H1 (cell line): Measurements from ENCODE around the gene KIAA1755. TPM values are rescaled to one million over a fixed set of nuclear protein-coding genes. Genes with fewer than 3 reads are reported as not detected.

Source experiments
- CTCF ChIA-PET: fragments of 300-600 bp; sonication (Branson Sonifier 250); formaldehyde crosslinking; loops from one replicate; lab custom pipeline; 2021; ENCODE audit not compliant: partially characterized antibody; lab: Charles Lee
- POLR2A ChIA-PET: fragments of 300-600 bp; sonication (Branson Sonifier 250); formaldehyde crosslinking; loops from one replicate; lab custom pipeline; 2021; ENCODE audit warnings: inconsistent platforms; ENCODE audit not compliant: partially characterized antibody; lab: Charles Lee
- DNase-seq, 2 experiments: peaks; one replicate each; pipeline versions ENCODE4 v3.0.0 to v3.0.0-alpha.2; 2010 to 2022; ENCODE audit warnings: low spot score in 2 of 2, low read depth in 1 of 2, mixed read lengths in 1 of 2
- FAIRE-seq: peaks from 2 replicates; lab custom pipeline; 2011; peaks lifted over from hg19 to GRCh38; lab: Jason Lieb, UNC
- H2AFZ ChIP-seq: 2 replicates; pipeline ENCODE4 v1.8.1; 2012; ENCODE audit warnings: low read length, inconsistent platforms
- H2AK5ac ChIP-seq: 2 replicates; pipeline ENCODE4 v1.6.1; 2013; ENCODE audit warnings: low read depth, low read length
- H2BK120ac ChIP-seq: replicated peaks from 2 replicates; pipeline ENCODE3; 2013; ENCODE audit warnings: low read depth, low read length, inconsistent platforms
- H2BK12ac ChIP-seq: 2 replicates; pipeline ENCODE4 v1.6.1; 2013; ENCODE audit warnings: low read depth, low read length
- H2BK15ac ChIP-seq: 2 replicates; pipeline ENCODE4 v1.6.1; 2013; ENCODE audit warnings: low read length
- H2BK20ac ChIP-seq: 2 replicates; pipeline ENCODE4 v1.6.1; 2013; ENCODE audit warnings: low read length
- H2BK5ac ChIP-seq: 2 replicates; pipeline ENCODE4 v1.6.1; 2013; ENCODE audit warnings: low read depth, low read length
- H3K14ac ChIP-seq: 2 replicates; pipeline ENCODE4 v1.6.1; 2013; ENCODE audit warnings: inconsistent platforms; ENCODE audit not compliant: insufficient read length
- H3K18ac ChIP-seq: 2 replicates; pipeline ENCODE4 v1.6.1; 2013; ENCODE audit warnings: low read length; ENCODE audit errors: extremely low read depth
- H3K23ac ChIP-seq: 2 replicates; pipeline ENCODE4 v1.6.1; 2013; ENCODE audit warnings: inconsistent platforms; ENCODE audit not compliant: insufficient read length
- H3K23me2 ChIP-seq: 2 replicates; pipeline ENCODE4 v1.6.1; 2013; ENCODE audit warnings: low read depth, low read length
- H3K27ac ChIP-seq: 2 replicates; pipeline ENCODE4 v1.6.1; 2011; ENCODE audit warnings: low read depth, low read length, inconsistent platforms
- H3K27me3 ChIP-seq, 4 experiments: replicated peaks in 1 of 4; 1 replicate in 1 of 4; 2 replicates in 3 of 4; pipeline versions ENCODE4 v1.6.1 to v1.8.1; 2011 to 2013; ENCODE audit warnings: low read length in 3 of 4, mild to moderate bottlenecking in 3 of 4, inconsistent platforms in 2 of 4, mixed read lengths in 2 of 4, moderate library complexity in 1 of 4; ENCODE audit not compliant: control insufficient read depth in 3 of 4, insufficient read depth in 3 of 4; ENCODE audit errors: extremely low read depth in 1 of 4
- H3K36me3 ChIP-seq, 4 experiments: 2 replicates each; pipeline versions ENCODE4 v1.6.1 to v1.8.1; 2011 to 2013; ENCODE audit warnings: mild to moderate bottlenecking in 4 of 4, low read length in 3 of 4, moderate library complexity in 2 of 4, control low read depth in 1 of 4, inconsistent platforms in 1 of 4; ENCODE audit not compliant: insufficient read depth in 4 of 4, control insufficient read depth in 2 of 4
- H3K4ac ChIP-seq: replicated peaks from 2 replicates; pipeline ENCODE3; 2013; ENCODE audit warnings: low read length, low read depth, mixed read lengths, inconsistent platforms; ENCODE audit not compliant: insufficient read length
- H3K4me1 ChIP-seq, 4 experiments: replicated peaks in 1 of 4; 1 replicate in 1 of 4; 2 replicates in 3 of 4; pipeline versions ENCODE4 v1.6.1 to v1.8.1; 2011 to 2013; ENCODE audit warnings: low read length in 3 of 4, inconsistent platforms in 2 of 4, mixed read lengths in 1 of 4; ENCODE audit not compliant: insufficient read depth in 4 of 4, control insufficient read depth in 3 of 4
- H3K4me2 ChIP-seq, 2 experiments: 2 replicates each; pipeline versions ENCODE4 v1.6.1 to v1.8.1; 2011 to 2013; ENCODE audit warnings: low read depth in 2 of 2, low read length in 2 of 2, control low read depth in 1 of 2, inconsistent platforms in 1 of 2, mild to moderate bottlenecking in 1 of 2; ENCODE audit not compliant: insufficient read depth in 1 of 2
- H3K4me3 ChIP-seq, 4 experiments: fragments of 200-600, 300-600 bp in 1 of 4; sonication (generic), shearing (Covaris generic), sonication (Bioruptor Twin) in 1 of 4; 2 replicates each; pipeline versions ENCODE4 v1.5.1 to v1.8.1; 2011 to 2016; ENCODE audit warnings: low read length in 4 of 4, low read depth in 3 of 4, control low read depth in 2 of 4, inconsistent platforms in 2 of 4, mild to moderate bottlenecking in 2 of 4, mixed read lengths in 1 of 4, moderate library complexity in 1 of 4; ENCODE audit not compliant: insufficient read depth in 2 of 4; ENCODE audit errors: extremely low read depth in 1 of 4
- H3K56ac ChIP-seq: replicated peaks from 2 replicates; pipeline ENCODE3; 2013; ENCODE audit warnings: low read depth, mild to moderate bottlenecking, mixed read lengths, low read length, inconsistent platforms; ENCODE audit not compliant: insufficient read length
- H3K79me1 ChIP-seq: 2 replicates; pipeline ENCODE4 v1.6.1; 2013; ENCODE audit warnings: low read depth, low read length, control low read depth
- H3K79me2 ChIP-seq, 2 experiments: 2 replicates each; pipeline versions ENCODE4 v1.6.1 to v1.8.1; 2012 to 2013; ENCODE audit warnings: low read length in 2 of 2, mild to moderate bottlenecking in 2 of 2, inconsistent platforms in 1 of 2; ENCODE audit not compliant: insufficient read depth in 2 of 2, control insufficient read depth in 1 of 2
- H3K9ac ChIP-seq, 4 experiments: replicated peaks in 1 of 4; 1 replicate in 1 of 4; 2 replicates in 3 of 4; pipeline versions ENCODE4 v1.6.1 to v1.8.1; 2011 to 2013; ENCODE audit warnings: low read depth in 3 of 4, low read length in 3 of 4, control low read depth in 2 of 4, mild to moderate bottlenecking in 2 of 4, moderate library complexity in 2 of 4, inconsistent platforms in 1 of 4; ENCODE audit errors: extremely low read depth in 1 of 4
- H3K9me3 ChIP-seq, 2 experiments: 2 replicates each; pipeline versions ENCODE4 v1.6.1 to v1.8.1; 2012 to 2013; ENCODE audit warnings: mild to moderate bottlenecking in 2 of 2, moderate library complexity in 2 of 2, control low read depth in 1 of 2, inconsistent platforms in 1 of 2, low read depth in 1 of 2, low read length in 1 of 2, mixed read lengths in 1 of 2; ENCODE audit not compliant: insufficient read depth in 2 of 2
- H4K20me1 ChIP-seq, 2 experiments: replicated peaks in 1 of 2; 2 replicates each; pipeline versions ENCODE3 to v1.8.1; 2011 to 2013; ENCODE audit warnings: inconsistent platforms in 2 of 2, low read length in 2 of 2, mild to moderate bottlenecking in 1 of 2; ENCODE audit not compliant: insufficient read depth in 2 of 2, control insufficient read depth in 1 of 2
- H4K5ac ChIP-seq: 2 replicates; pipeline ENCODE4 v1.6.1; 2013; ENCODE audit warnings: low read length, low read depth, mixed read lengths, inconsistent platforms; ENCODE audit not compliant: insufficient read length
- H4K8ac ChIP-seq: 2 replicates; pipeline ENCODE4 v1.8.0; 2013; ENCODE audit warnings: mild to moderate bottlenecking, moderate library complexity, low read length, inconsistent platforms; ENCODE audit not compliant: insufficient read depth; ENCODE audit errors: extremely low read depth
- H4K91ac ChIP-seq: replicated peaks from 2 replicates; pipeline ENCODE3; 2013; ENCODE audit warnings: low read length, mixed read lengths, inconsistent platforms; ENCODE audit not compliant: insufficient read length
- ASH2L ChIP-seq: fragments of 200-600, 300-600 bp; sonication (generic); IDR thresholded peaks from one replicate; pipeline ENCODE4 v1.7.1; 2017; ENCODE audit warnings: low read length
- BCL11A ChIP-seq, 2 experiments: IDR thresholded peaks; one replicate each; pipeline ENCODE4 v1.6.1; 2011; ENCODE audit warnings: low read depth in 2 of 2, low read length in 2 of 2, mild to moderate bottlenecking in 2 of 2
- BRCA1 ChIP-seq: IDR thresholded peaks from 2 replicates; pipeline ENCODE4 v1.6.1; 2012; ENCODE audit warnings: low read depth, low read length, improper control_type of control experiment
- CTCF ChIP-seq, 3 experiments: IDR thresholded peaks; 1 replicate in 2 of 3; 2 replicates in 1 of 3; pipeline versions ENCODE4 v1.5.1 to v1.6.1; 2011; ENCODE audit warnings: low read length in 3 of 3, mild to moderate bottlenecking in 3 of 3, inconsistent platforms in 2 of 3, low read depth in 1 of 3, moderate library complexity in 1 of 3; ENCODE audit not compliant: insufficient read depth in 1 of 3; ENCODE audit errors: control extremely low read depth in 1 of 3
- EZH2 ChIP-seq: fragments of 200-600 bp; sonication (generic); IDR thresholded peaks from 2 replicates; pipeline ENCODE4 v1.7.1; 2012; ENCODE audit warnings: low read depth, mild to moderate bottlenecking, moderate library complexity, low read length, inconsistent platforms; ENCODE audit not compliant: severe bottlenecking
- GABPA ChIP-seq: IDR thresholded peaks from 2 replicates; pipeline ENCODE4 v1.6.1; 2011; ENCODE audit warnings: mild to moderate bottlenecking, low read length, moderate library complexity, borderline replicate concordance; ENCODE audit not compliant: insufficient read depth
- POLR2AphosphoS5 ChIP-seq: IDR thresholded peaks from 2 replicates; pipeline ENCODE4 v1.6.1; 2011; ENCODE audit warnings: low read depth, low read length
- RAD21 ChIP-seq, 2 experiments: IDR thresholded peaks in 1 of 2; conservative IDR thresholded peaks in 1 of 2; 2 replicates each; pipeline ENCODE4 v1.6.1; 2011; ENCODE audit warnings: low read depth in 2 of 2, low read length in 2 of 2, improper control_type of control experiment in 1 of 2, inconsistent platforms in 1 of 2, mild to moderate bottlenecking in 1 of 2, moderate library complexity in 1 of 2
- WGBS, 2 experiments: shearing (Covaris generic) in 1 of 2; methylation state at CpG; one replicate each; pipeline versions ENCODE4 v1.1.6 to v1.1.7; 2013 to 2015; ENCODE audit warnings: low lambda C conversion rate in 2 of 2, mixed read lengths in 2 of 2, inconsistent platforms in 1 of 2, low coverage in 1 of 2, missing lambda C conversion rate in 1 of 2; ENCODE audit not compliant: insufficient replicate concordance in 2 of 2, insufficient coverage in 1 of 2, insufficient read length in 1 of 2; ENCODE audit errors: extremely low coverage in 1 of 2, missing lambda C conversion rate in 1 of 2; 5-methylcytosine and 5-hydroxymethylcytosine counted together
- polyA plus RNA-seq, 7 experiments: library from polyadenylated mRNA; depleted of rRNA in 3 of 7; stranded (reverse) in 5 of 7; unstranded in 2 of 7; fragments of >200 nt in 5 of 7; fragments of 200-250 nt in 2 of 7; gene quantifications; 1 replicate in 5 of 7; 2 replicates in 1 of 7; 4 replicates in 1 of 7; pipeline versions ENCODE4 v1.2.1 to v1.2.3, GENCODE V29; 2011 to 2013; ENCODE audit warnings: missing spikeins in 2 of 7, mixed read lengths in 2 of 7
- total RNA-seq: library from RNA; stranded (reverse); fragmentation: NEBNext Ultra II Directional; extraction: Animal tissue kit (Norgen Biotek cat#: 25700); gene quantifications from 2 replicates; pipeline ENCODE4 v1.2.1, GENCODE V29; 2021

Gene KIAA1755
- total and polyA plus RNA-seq, 2 of the 8 experiments (the other 6 are each of a cell fraction or from before 2014, with no cell fraction given), result 0.23 TPM; not detected in 1

DNA sequence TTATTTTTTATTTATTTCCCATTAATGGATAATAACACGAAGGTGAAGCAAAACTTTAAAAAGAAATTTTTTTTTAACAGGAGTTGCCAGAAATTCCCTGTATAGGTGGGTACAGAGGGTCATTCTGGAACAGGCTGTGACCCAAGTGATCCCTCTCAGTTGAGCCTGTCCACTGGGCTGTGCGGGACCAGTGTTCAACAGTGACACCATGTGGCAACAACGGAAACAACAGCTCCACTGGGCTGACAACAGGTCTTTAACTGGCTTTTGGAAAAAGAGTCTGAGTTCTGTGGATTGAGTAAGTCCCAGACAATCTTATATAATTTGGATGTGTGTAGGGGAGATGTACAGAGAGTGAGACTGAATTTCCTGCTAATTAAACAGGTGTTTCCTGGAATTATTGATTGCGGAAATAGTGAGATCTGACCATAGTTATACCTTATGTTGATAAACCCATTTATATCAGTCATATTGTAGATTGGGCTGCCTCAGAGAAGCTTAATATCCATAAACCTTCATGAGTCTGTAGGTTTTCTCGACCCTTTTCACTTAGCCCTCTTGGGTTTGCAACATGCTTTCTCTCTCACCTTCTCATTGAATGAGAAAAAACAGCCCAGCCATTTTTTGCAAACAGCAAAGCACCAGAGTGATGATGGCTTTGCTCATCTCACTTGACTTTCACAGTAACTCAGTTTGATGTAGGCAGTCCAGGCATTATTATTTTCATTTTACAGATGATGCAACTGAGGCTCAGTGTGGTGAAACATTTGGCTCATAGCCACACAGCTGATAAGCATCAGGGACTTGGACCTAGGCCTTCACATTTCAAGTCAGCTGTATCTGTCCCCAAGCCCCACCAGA is 17.5 kb downstream of the KIAA1755 start:
- peaks cover 0 to 4% (median 0%) of the 10 kb centered on the region in 4 experiments; a peak in 1 of 7 replicates for H3K4me1 ChIP-seq
- DNase-seq (peak in 1 of 2 experiments; percentile 84), FAIRE-seq (peak; percentile 88)
- H4K8ac ChIP-seq, result no peak overlapping the region
- no peak overlapping the region for H3K4ac ChIP-seq
- CTCF ChIA-PET, result interaction anchor here (0.6 to 4.4 kb wide), 35 partner anchors 9 to 189 kb away, joined by 3 to 29 read pairs (median 4); no protein-coding TSS in a partner anchor
- H3K9me3 ChIP-seq, result peaks cover 31 to 39% of the 10 kb centered on the region in 2 experiments
- H3K56ac ChIP-seq, result no peak overlapping the region
- H2BK15ac ChIP-seq, result no peak overlapping the region
- no peak overlapping the region for H3K4me2 ChIP-seq
- H2BK5ac ChIP-seq, result no peak overlapping the region
- H4K20me1 ChIP-seq, result no peaks in the 10 kb centered on the region
- H2BK12ac ChIP-seq, result no peak overlapping the region
- no peak overlapping the region for H3K23ac ChIP-seq
- H3K14ac ChIP-seq, result no peak overlapping the region
- no peak overlapping the region for H2BK20ac ChIP-seq
- H3K9ac ChIP-seq, result no peak overlapping the region
- no peak overlapping the region for H2AK5ac ChIP-seq
- H3K79me2 ChIP-seq, result no peaks in the 10 kb centered on the region
- no peaks in the 10 kb centered on the region for H3K23me2 ChIP-seq
- no peak overlapping the region for H3K27ac ChIP-seq
- POLR2A ChIA-PET, result interaction anchor here (1.8 kb wide), 1 partner anchor 11 kb away, joined by 3 read pairs; no protein-coding TSS in a partner anchor
- 55% methylated on average over 5 of the region's 5 CpGs; no CpG with 5 or more reads in 1 of the 2 experiments for WGBS, 2 experiments
- H3K79me1 ChIP-seq, result no peaks in the 10 kb centered on the region
- H2BK120ac ChIP-seq, result no peak overlapping the region
- H4K91ac ChIP-seq, result no peak overlapping the region
- H2AFZ ChIP-seq, result no peak overlapping the region
- no peak overlapping the region for H4K5ac ChIP-seq
- H3K4me3 ChIP-seq, result no peak overlapping the region
- H3K36me3 ChIP-seq, result no peaks in the 10 kb centered on the region
- H3K27me3 ChIP-seq, result 0 out of 7 replicates have a peak, but pooled peaks cover 0 to 2% (median 0%) of the 10 kb centered on the region in 4 experiments
- H3K18ac ChIP-seq, result no peak overlapping the region
- peak; percentile 52 to 65 for TF ChIP-seq RAD21 (IDR thresholded peaks at IDR 0.05 in 1 of 2, conservative IDR thresholded peaks at IDR 0.05 in 1 of 2; ENCODE audit: low read depth in 2 of 2, low read length in 2 of 2)
- TF ChIP-seq EZH2, result no peak
- TF ChIP-seq POLR2AphosphoS5, result no peak
- no peak for TF ChIP-seq BRCA1
- no peak for TF ChIP-seq BCL11A (IDR thresholded peaks at IDR 0.05; ENCODE audit: low read depth in 2 of 2, low read length in 2 of 2)
- peak; percentile 75 to 88 (median 87) for TF ChIP-seq CTCF (IDR thresholded peaks at IDR 0.05; ENCODE audit: control extremely low read depth in 1 of 3, insufficient read depth in 1 of 3, low read depth in 1 of 3, low read length in 3 of 3)
- TF ChIP-seq ASH2L, result no peak
- TF ChIP-seq GABPA, result no peak
